ENCODE data around the gene TXNDC17.
"Not testable (repeated sequence)": the region's sequence is repeated elsewhere in the genome, so short reads cannot be mapped to it uniquely, and the experiment has no call there.

GRCh38 chr17:6655732-6656361 is 15.0 kb downstream of the TXNDC17 start:
- TF ChIP-seq, protein P1, sequence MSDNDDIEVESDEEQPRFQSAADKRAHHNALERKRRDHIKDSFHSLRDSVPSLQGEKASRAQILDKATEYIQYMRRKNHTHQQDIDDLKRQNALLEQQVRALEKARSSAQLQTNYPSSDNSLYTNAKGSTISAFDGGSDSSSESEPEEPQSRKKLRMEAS (IDR thresholded peaks at IDR 0.05; ENCODE audit: low read depth, low read length) = not testable (repeated sequence)
- TF ChIP-seq, protein P2, sequence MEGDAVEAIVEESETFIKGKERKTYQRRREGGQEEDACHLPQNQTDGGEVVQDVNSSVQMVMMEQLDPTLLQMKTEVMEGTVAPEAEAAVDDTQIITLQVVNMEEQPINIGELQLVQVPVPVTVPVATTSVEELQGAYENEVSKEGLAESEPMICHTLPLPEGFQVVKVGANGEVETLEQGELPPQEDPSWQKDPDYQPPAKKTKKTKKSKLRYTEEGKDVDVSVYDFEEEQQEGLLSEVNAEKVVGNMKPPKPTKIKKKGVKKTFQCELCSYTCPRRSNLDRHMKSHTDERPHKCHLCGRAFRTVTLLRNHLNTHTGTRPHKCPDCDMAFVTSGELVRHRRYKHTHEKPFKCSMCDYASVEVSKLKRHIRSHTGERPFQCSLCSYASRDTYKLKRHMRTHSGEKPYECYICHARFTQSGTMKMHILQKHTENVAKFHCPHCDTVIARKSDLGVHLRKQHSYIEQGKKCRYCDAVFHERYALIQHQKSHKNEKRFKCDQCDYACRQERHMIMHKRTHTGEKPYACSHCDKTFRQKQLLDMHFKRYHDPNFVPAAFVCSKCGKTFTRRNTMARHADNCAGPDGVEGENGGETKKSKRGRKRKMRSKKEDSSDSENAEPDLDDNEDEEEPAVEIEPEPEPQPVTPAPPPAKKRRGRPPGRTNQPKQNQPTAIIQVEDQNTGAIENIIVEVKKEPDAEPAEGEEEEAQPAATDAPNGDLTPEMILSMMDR (IDR thresholded peaks at IDR 0.05; ENCODE audit: low read depth, low read length) = not testable (repeated sequence)
- TF ChIP-seq POLR2A (IDR thresholded peaks at IDR 0.05; ENCODE audit: extremely low read depth, insufficient read length) = not testable (repeated sequence)

Data from NB4 (cell line).